Mucosa of stomach (tissue), 1 donor: Measurements from ENCODE around the gene LRP1B.
"Not testable (repeated sequence)": the region's sequence is repeated elsewhere in the genome, so short reads cannot be mapped to it uniquely, and the experiment has no call there.

Experiments
- H3K27me3 ChIP-seq: one replicate; pipeline ENCODE4 v1.7.0; 2013; ENCODE audit warnings: mild to moderate bottlenecking, low read length; ENCODE audit not compliant: control insufficient read depth, insufficient read depth
- H3K36me3 ChIP-seq: one replicate; pipeline ENCODE4 v1.7.0; 2013; ENCODE audit warnings: low read length; ENCODE audit not compliant: control insufficient read depth, insufficient read depth
- H3K4me1 ChIP-seq: one replicate; pipeline ENCODE4 v1.7.0; 2013; ENCODE audit warnings: mild to moderate bottlenecking, low read length; ENCODE audit not compliant: control insufficient read depth, insufficient read depth
- H3K4me3 ChIP-seq: one replicate; pipeline ENCODE4 v1.7.0; 2013; ENCODE audit warnings: low read length
- H3K9ac ChIP-seq: one replicate; pipeline ENCODE4 v1.7.0; 2013; ENCODE audit warnings: mild to moderate bottlenecking, low read length, moderate library complexity
- H3K9me3 ChIP-seq: one replicate; pipeline ENCODE4 v1.7.0; 2013; ENCODE audit warnings: mild to moderate bottlenecking, low read length, moderate library complexity; ENCODE audit not compliant: control insufficient read depth
- donor health status: Pancreatic carcinoma.

LRP1B gene

DNA sequence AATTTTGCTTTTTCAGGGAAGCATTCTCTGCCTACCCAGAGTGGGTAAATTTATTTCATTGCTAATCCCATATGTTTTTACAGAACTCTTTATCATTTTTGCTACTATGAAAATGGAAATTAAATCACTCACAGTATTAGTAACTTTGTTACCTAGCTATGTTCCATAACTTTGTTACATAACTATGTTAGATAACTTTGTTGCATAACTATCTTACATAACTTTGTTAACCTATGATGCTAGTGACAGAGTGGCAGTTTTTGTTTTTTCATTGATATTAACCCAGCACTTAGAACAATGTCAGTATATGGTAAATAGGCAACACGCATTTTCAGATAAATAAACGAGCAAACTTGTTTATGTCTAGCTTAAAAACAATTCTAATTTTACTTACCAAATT, 286.6 kb downstream of the LRP1B start:
- H3K27me3 ChIP-seq = no peaks in the 10 kb centered on the region
- no peak overlapping the region for H3K4me3 ChIP-seq
- H3K9ac ChIP-seq = no peak overlapping the region
- H3K9me3 ChIP-seq = no peaks in the 10 kb centered on the region
- no peaks in the 10 kb centered on the region for H3K36me3 ChIP-seq
- no peaks in the 10 kb centered on the region for H3K4me1 ChIP-seq

DNA sequence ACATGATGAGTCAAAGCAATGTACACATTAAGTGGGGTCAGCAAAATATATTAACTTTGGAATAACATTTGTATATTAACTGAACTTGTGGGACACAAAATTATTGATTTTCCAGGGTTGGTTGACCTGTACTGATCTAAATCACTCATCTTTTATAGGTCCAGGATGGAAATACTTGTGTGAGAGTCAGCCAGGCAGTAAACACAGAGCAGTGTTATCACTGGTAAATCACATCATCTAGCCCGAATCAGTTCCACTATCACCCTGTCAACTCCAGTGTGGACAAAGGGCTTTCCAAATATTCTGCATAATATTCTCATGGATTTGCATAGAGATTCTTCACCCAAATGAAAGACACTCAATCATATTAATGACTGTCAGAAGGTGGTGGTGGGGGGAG, 295.7 kb downstream of the LRP1B start:
- H3K4me3 ChIP-seq = no peak overlapping the region
- H3K27me3 ChIP-seq = no peaks in the 10 kb centered on the region
- no peaks in the 10 kb centered on the region for H3K9me3 ChIP-seq
- H3K4me1 ChIP-seq = no peaks in the 10 kb centered on the region
- H3K36me3 ChIP-seq = no peaks in the 10 kb centered on the region
- H3K9ac ChIP-seq = no peak overlapping the region

DNA sequence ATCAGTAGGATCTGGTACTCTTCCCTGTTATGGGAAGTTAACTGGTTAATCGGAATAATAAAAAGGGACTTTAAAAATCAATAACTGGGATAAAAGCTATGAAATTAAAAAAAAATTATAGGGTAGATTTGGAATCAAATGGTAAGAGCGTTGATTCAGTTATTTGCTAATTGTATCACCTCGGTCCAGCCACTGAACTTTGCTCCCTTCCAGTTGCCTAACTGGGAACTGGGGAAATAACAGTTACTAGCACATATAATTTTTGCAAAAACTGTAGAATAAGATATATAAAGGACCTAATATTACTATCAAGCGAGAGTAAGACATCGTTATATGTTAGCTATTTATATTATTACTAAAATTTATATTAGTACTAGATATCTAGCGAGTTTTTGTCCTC, 302.1 kb downstream of the LRP1B start:
- Histone ChIP-seq H3K9ac (no peak overlapping the region), H3K27me3 (no peaks in the 10 kb centered on the region), H3K36me3 (no peaks in the 10 kb centered on the region), H3K9me3 (no peaks in the 10 kb centered on the region), H3K4me1 (no peaks in the 10 kb centered on the region), H3K4me3 (no peak overlapping the region)

DNA sequence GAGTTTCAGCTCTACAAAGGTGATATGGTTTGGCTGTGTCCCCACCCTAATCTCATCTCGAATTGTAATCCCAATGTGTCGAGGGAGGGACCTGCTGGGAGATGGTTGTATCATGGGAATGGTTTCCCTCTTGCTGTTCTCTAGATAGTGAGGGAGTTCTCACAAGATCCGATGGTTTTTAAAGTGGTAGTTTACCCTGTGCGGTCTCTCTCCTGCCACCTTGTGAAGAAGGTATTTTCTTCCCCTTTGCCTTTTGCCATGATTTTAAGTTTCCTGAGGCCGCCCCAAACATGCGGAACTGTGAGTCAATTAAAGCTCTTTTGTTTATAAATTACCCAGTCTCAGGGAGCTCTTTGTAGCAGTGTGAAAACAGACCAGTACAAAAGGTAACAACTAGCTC, 306.0 kb downstream of the LRP1B start:
- Histone ChIP-seq H3K4me1 (no peaks in the 10 kb centered on the region), H3K27me3 (no peaks in the 10 kb centered on the region), H3K9ac (no peak overlapping the region), H3K36me3 (no peaks in the 10 kb centered on the region), H3K9me3 (no peaks in the 10 kb centered on the region), H3K4me3 (no peak overlapping the region)

DNA sequence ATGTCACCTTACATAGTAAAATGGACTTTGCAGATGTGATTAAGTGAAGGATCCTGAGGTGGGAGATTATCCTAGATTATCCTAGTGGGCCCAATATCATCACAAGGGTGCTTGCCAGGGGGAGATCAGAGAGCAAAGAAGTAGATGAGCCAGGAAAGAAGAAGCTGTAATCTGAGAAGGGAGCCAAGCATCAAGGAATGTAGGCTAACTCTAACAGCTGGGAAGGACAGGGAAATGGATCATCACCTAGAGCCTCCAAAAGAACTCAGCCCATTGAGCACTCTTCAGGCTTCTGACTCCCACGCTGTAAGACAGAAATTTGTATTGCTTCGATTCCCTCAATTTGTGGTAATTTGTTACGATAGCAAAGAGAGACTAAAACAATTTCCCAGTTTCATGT, 309.9 kb downstream of the LRP1B start:
- H3K27me3 ChIP-seq = no peaks in the 10 kb centered on the region
- H3K36me3 ChIP-seq = no peaks in the 10 kb centered on the region
- H3K4me1 ChIP-seq = no peaks in the 10 kb centered on the region
- no peaks in the 10 kb centered on the region for H3K9me3 ChIP-seq
- H3K9ac ChIP-seq = no peak overlapping the region
- H3K4me3 ChIP-seq = no peak overlapping the region

DNA sequence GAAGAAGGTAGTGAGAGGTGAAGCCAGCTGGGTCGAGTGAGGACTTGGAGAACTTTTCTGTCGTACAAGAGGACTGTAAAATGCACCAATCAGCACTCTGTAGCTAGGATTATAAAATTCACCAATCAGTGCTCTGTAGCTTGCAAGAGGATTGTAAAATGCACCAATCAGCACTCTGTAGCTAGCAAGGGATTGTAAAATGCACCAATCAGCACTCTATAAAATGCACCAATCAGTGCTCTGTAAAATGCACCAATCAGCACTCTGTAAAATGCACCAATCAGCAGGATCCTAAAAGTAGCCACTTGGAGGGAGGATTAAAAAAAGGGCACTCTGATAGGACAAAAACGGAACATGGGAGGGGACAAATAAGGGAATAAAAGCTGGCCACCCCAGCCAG, 315.5 kb downstream of the LRP1B start:
- H3K4me3 ChIP-seq, H3K27me3 ChIP-seq, H3K36me3 ChIP-seq, H3K4me1 ChIP-seq, H3K9ac ChIP-seq, H3K9me3 ChIP-seq: not testable (repeated sequence)

DNA sequence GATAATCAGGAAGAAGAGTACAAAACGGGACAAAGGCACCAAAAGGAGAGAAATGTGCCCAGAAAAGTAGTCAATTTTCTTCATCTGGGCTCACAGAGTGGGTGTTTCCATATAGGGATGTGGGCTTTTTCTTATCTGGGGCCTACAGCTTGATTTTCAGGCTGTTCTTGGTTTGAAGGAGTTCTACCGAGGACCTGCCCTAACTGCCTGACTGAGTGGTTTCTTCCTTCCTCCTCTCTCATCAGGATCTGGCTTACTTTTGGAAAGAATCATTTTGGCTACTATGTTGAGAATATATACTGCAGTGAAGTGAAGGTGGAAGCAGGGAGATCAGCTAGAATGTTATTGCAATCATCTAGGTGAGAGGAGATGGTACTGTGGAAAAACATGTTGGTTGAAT, 316.7 kb downstream of the LRP1B start:
- H3K27me3 ChIP-seq = no peaks in the 10 kb centered on the region

DNA sequence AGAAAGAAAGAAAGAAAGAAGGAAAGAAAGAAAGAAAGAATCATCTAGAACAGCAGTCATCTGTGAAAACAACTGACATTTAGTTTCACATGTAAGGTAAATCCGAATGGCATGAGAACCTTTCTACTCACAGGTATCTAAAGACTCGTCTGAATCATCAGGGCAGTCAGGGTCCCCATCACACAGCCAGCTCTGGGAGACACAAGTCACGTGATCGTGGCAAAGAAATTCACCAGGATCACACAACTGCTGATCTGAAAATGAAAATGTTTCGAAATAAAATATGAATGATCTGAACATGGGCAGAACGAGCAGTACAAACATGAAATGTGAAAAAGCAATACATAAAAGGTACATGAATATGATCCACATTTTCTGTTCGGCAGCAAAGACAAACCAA, 320.7 kb downstream of the LRP1B start:
- Histone ChIP-seq H3K9me3 (no peaks in the 10 kb centered on the region), H3K9ac (no peak overlapping the region), H3K4me1 (no peaks in the 10 kb centered on the region), H3K36me3 (no peaks in the 10 kb centered on the region), H3K4me3 (no peak overlapping the region), H3K27me3 (no peaks in the 10 kb centered on the region)

More for the DNA sequence above, 316.7 kb downstream of the LRP1B start:
- H3K4me1 ChIP-seq = no peaks in the 10 kb centered on the region
- H3K36me3 ChIP-seq = no peaks in the 10 kb centered on the region
- no peak overlapping the region for H3K9ac ChIP-seq
- H3K4me3 ChIP-seq = no peak overlapping the region
- H3K9me3 ChIP-seq = no peaks in the 10 kb centered on the region

DNA sequence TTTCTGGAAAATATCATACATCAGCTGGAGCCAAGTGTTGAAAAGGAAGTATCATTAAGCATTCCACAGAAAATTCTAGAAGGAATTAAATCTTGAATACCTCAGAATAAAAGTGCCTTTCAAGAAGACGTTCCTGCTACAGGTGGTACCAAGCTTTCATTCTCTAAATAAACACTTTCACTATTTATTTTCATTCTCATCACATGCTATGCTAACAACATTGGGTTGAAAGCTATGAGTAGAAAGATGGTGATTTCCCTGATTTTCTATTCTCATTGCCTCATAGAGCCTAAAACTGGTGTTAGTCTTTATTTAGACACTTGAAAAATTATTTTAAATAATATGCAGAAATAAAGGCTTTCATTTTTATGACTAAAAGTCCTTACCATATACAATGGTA, 324.7 kb downstream of the LRP1B start:
- Histone ChIP-seq H3K4me1 (no peaks in the 10 kb centered on the region), H3K9ac (no peak overlapping the region), H3K4me3 (no peak overlapping the region), H3K36me3 (no peaks in the 10 kb centered on the region), H3K9me3 (no peaks in the 10 kb centered on the region), H3K27me3 (no peaks in the 10 kb centered on the region)

DNA sequence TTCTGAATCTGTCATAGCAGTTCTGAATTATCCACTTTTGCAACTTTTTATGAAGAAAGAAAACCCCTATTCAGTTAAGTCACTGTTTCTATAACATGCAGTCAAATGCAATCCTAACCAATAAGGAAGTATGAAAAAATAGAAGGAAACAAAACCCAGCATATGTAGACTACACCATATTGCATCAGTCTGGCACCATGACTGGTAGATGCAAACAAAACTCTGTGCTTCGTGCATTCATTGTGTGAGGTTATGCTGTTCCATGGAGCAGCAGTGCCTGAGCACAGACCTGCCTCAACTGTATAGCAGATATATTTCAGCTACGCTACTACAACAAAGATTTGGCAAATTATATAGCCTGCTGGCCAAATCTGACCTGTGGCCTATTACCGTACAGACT, 325.5 kb downstream of the LRP1B start:
- H3K9me3 ChIP-seq = no peaks in the 10 kb centered on the region

DNA sequence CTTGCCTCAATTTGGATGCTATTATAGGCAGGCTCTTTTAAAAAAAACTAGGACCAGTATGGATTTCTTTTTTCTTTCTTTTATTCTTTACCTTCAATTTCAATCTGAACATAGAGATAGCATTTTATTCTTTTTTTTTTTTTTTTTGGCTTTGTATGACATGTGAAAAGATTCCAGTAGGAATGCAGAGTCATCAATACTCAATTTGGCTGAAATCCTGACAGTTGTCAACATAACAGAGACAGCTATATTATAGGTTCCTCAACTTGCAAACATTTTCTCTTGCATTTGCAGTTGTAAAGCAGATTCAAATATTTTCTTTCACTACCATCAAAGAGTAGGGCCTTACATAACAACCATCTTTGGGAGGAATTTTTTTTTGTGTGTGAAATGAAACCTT, 334.4 kb downstream of the LRP1B start:
- H3K9me3 ChIP-seq = no peaks in the 10 kb centered on the region
- no peaks in the 10 kb centered on the region for H3K36me3 ChIP-seq
- no peaks in the 10 kb centered on the region for H3K4me1 ChIP-seq
- H3K9ac ChIP-seq = no peak overlapping the region
- no peaks in the 10 kb centered on the region for H3K27me3 ChIP-seq
- H3K4me3 ChIP-seq = no peak overlapping the region

More for the DNA sequence above, 325.5 kb downstream of the LRP1B start:
- H3K9ac ChIP-seq = no peak overlapping the region
- no peaks in the 10 kb centered on the region for H3K4me1 ChIP-seq
- no peaks in the 10 kb centered on the region for H3K27me3 ChIP-seq
- no peaks in the 10 kb centered on the region for H3K36me3 ChIP-seq
- H3K4me3 ChIP-seq = no peak overlapping the region

DNA sequence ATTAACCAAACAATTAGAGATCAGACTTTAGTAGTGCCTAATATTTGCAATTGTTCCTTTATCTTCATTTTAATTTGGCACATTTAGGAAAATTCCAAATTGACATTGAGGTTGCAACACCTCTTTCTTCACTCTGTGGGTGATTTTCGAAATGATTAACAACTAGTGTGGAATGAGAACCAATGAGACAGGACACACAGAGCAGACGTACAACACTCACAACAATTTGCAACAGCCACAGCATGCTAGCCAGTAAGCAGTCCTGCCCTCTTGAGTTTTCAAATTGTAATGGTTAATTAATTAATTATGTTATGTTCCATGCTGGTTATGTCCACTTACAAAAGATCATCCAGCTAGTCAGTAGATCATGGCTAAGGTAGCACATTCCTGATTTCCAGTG, 339.3 kb downstream of the LRP1B start:
- Histone ChIP-seq H3K9me3 (no peaks in the 10 kb centered on the region), H3K4me1 (no peaks in the 10 kb centered on the region), H3K36me3 (no peaks in the 10 kb centered on the region), H3K27me3 (no peaks in the 10 kb centered on the region), H3K4me3 (no peak overlapping the region), H3K9ac (no peak overlapping the region)

DNA sequence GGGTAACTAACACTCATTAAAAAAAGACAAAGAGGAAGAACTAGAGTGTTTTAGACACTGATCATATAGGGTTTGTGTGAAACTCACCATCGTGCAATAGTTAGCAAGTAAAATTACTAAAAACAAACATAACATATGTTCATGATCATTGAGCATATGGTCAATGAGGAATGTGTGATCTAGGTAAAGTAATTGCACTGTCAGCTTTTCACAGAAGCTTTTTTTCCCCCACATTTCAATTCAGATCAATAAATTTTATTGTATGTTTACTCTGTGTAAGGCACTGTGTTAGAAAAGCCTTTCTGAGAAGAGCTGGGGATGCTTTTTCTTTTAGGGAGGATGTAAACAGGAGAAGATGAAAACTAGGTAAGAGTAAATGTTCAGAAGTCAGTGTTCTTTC, 348.2 kb downstream of the LRP1B start:
- no peaks in the 10 kb centered on the region for H3K27me3 ChIP-seq
- no peaks in the 10 kb centered on the region for H3K4me1 ChIP-seq
- H3K9me3 ChIP-seq = no peaks in the 10 kb centered on the region
- H3K4me3 ChIP-seq = no peak overlapping the region
- no peaks in the 10 kb centered on the region for H3K36me3 ChIP-seq
- H3K9ac ChIP-seq = no peak overlapping the region
